ENCODE measurements around the gene OR5H14. TPM values are rescaled to one million over a fixed set of nuclear protein-coding genes. Genes with fewer than 3 reads are reported as not detected.

The OR5H14 gene
- total RNA-seq: not detected

DNA sequence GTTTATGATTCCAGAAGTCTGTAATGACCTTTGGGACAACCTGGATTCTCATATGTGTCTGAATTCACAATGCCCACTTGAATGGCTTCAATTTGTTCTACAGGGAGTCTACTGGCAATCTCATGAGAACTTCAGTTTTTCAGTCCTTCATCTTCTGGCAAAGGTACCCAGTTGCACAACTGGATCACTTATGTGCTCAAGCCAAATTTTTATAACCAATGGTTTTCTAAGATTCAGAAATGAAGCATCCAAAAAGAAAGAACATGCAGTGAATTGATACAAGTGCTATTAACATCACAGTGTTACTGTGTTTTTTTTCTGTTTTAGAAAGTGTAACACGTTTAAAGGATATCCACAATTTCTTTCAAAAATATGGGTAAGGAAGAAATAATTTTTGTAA is at the start of gene OR5H14:
OR5H14 (plus strand) TSS at position 301 of the 400 bp plus-strand sequence. CDS start 1,907 bp downstream, outside the sequence.
- no peaks in the 10 kb centered on the region for H3K9me3 ChIP-seq
- 78 to 79% methylated on average over 1 of the region's 1 CpG for WGBS, 2 donors
- H3K27ac ChIP-seq: no peak within 1 kb of the TSS
- no peak for TF ChIP-seq POLR2A (IDR thresholded peaks at IDR 0.05)
- TF ChIP-seq, protein P1, sequence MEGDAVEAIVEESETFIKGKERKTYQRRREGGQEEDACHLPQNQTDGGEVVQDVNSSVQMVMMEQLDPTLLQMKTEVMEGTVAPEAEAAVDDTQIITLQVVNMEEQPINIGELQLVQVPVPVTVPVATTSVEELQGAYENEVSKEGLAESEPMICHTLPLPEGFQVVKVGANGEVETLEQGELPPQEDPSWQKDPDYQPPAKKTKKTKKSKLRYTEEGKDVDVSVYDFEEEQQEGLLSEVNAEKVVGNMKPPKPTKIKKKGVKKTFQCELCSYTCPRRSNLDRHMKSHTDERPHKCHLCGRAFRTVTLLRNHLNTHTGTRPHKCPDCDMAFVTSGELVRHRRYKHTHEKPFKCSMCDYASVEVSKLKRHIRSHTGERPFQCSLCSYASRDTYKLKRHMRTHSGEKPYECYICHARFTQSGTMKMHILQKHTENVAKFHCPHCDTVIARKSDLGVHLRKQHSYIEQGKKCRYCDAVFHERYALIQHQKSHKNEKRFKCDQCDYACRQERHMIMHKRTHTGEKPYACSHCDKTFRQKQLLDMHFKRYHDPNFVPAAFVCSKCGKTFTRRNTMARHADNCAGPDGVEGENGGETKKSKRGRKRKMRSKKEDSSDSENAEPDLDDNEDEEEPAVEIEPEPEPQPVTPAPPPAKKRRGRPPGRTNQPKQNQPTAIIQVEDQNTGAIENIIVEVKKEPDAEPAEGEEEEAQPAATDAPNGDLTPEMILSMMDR (IDR thresholded peaks at IDR 0.05): no peak
- TF ChIP-seq EP300 (IDR thresholded peaks at IDR 0.05): no peak
- H3K4me1 ChIP-seq: no peaks in the 10 kb centered on the region
- no peak for DNase-seq (ENCODE audit: low spot score in 2 of 2)
- H3K36me3 ChIP-seq: no peaks in the 10 kb centered on the region
- no peaks in the 10 kb centered on the region for H3K27me3 ChIP-seq
- H3K4me3 ChIP-seq: no peak within 1 kb of the TSS

DNA sequence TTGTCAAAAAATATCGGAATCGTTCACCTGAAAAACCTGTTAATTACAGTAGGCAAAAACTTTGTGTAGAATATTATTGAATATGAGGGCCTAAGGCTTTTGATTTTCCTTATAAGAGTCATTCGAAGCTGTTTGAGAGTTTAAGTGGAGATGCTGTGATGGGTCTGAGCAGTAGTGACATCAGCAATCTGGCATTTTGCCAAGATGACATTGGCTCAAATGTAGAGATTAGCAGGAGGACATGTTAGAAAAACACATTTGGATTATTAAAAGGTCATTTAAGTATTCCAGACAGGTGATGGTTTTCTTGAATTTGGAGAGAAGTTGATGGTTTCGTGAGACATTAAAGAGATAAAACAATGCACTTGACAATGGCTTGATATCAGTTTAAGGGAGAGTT is 47.4 kb upstream of the OR5H14 start:
- H3K4me1 ChIP-seq: no peaks in the 10 kb centered on the region
- no peaks in the 10 kb centered on the region for H3K36me3 ChIP-seq
- peaks cover 0 to 5% (median 1%) of the 10 kb centered on the region in 4 donors for H3K9me3 ChIP-seq
- H3K4me3 ChIP-seq: no peak overlapping the region
- H3K27ac ChIP-seq: no peak overlapping the region
- no peak for DNase-seq (ENCODE audit: low spot score in 2 of 2)
- TF ChIP-seq EP300 (IDR thresholded peaks at IDR 0.05): no peak
- TF ChIP-seq, protein P1 (IDR thresholded peaks at IDR 0.05): no peak
- TF ChIP-seq POLR2A (IDR thresholded peaks at IDR 0.05): no peak
- 78 to 81% methylated on average over 4 of the region's 4 CpGs for WGBS, 2 donors
- no peaks in the 10 kb centered on the region for H3K27me3 ChIP-seq

DNA sequence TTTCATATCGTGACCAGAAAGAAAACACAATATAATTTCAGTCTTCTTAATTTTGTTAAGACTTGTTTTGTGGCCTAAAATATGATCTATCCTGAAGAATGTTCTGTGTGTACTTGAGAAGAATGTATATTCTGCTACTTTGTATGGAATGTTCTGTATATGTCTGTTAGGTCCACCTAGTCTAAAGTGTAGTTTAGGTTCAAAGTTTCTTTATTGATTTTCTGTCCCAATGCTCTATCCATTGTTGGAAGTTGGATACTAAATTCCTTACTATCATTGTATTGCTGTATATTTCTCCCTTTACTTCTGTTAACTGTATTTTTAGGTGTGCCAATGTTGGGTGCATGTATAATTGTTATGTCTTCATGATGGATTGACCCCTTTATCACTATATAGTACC is 39.1 kb upstream of the OR5H14 start:
- Histone ChIP-seq H3K4me1 (no peaks in the 10 kb centered on the region), H3K9me3 (peaks cover 0 to 25% (median 0%) of the 10 kb centered on the region in 4 donors), H3K27me3 (no peaks in the 10 kb centered on the region), H3K36me3 (no peaks in the 10 kb centered on the region), H3K4me3 (no peak overlapping the region), H3K27ac (no peak overlapping the region)
- WGBS, 2 donors: 42 to 51% methylated on average over 1 of the region's 1 CpG
- DNase-seq (ENCODE audit: low spot score in 2 of 2): no peak
- no peak for TF ChIP-seq EP300 (IDR thresholded peaks at IDR 0.05)
- no peak for TF ChIP-seq POLR2A (IDR thresholded peaks at IDR 0.05)
- TF ChIP-seq, protein P1 (IDR thresholded peaks at IDR 0.05): no peak

DNA sequence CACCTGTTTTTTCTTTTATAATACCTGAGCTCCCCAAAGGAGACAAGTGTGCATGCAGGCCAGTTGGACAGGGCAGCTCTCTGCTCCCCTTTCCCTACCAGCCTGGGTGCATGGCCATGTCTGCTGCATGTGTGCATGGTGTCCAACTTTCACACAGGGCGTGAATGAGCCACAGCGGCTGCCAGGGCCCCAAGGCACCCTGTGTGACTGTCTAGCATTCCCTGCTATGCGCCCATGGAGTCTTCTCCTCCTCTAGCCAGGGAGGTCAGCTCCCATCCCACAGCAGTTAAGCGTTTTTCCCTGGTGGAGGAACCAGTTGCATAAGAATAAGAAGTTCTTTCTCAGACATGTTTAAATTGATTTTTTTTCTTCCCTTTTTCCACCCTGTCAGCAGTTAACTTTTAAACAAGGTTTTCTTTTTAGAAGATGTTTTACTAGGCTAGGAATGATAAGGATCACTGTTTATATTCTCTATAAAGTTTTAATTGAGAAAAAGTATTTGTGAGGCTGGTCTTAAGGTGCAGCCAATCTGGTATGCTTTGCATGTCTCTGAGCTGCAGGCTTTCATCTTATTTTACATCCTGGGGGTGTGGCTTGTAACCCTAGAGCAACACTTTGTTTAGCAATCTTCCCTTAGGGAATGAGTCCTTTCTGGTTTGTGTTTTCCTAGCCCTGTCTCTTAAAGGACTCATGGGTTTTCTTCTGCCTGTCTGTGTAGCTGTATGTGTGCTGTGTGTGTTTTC is 37.3 kb upstream of the OR5H14 start:
- WGBS, 2 donors: 75 to 78% methylated on average over 4 of the region's 4 CpGs

DNA sequence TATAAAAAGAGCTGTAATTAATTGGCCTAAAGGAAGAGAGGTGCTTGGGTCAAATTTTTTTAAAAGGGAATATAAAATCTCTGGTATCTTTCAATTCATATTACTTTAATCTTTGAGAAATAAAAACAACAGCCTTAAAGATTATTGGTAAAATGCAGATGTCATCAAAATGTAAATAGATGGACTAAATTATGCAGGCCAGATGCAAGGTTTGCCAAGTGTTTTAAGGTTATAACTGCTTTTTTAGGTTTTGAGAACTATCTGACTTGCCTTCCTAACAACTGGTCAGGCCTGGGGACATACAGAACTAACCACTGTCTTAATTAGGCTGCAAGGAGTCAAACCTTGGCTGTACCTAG is 36.8 kb upstream of the OR5H14 start:
- H3K4me3 ChIP-seq: no peak overlapping the region
- no peaks in the 10 kb centered on the region for H3K27me3 ChIP-seq
- no peak for DNase-seq (ENCODE audit: low spot score in 2 of 2)
- H3K9me3 ChIP-seq: peaks cover 0 to 28% (median 0%) of the 10 kb centered on the region in 4 donors
- H3K27ac ChIP-seq: no peak overlapping the region
- H3K4me1 ChIP-seq: no peaks in the 10 kb centered on the region
- H3K36me3 ChIP-seq: no peaks in the 10 kb centered on the region
- TF ChIP-seq EP300 (IDR thresholded peaks at IDR 0.05): no peak
- no peak for TF ChIP-seq POLR2A (IDR thresholded peaks at IDR 0.05)
- TF ChIP-seq, protein P1 (IDR thresholded peaks at IDR 0.05): no peak

More for the DNA sequence above, 37.3 kb upstream of the OR5H14 start:
- no peaks in the 10 kb centered on the region for H3K27me3 ChIP-seq
- H3K4me1 ChIP-seq: no peaks in the 10 kb centered on the region
- H3K4me3 ChIP-seq: no peak overlapping the region
- no peaks in the 10 kb centered on the region for H3K36me3 ChIP-seq
- H3K27ac ChIP-seq: no peak overlapping the region
- H3K9me3 ChIP-seq: peaks cover 0 to 25% (median 0%) of the 10 kb centered on the region in 4 donors
- TF ChIP-seq POLR2A (IDR thresholded peaks at IDR 0.05): no peak
- no peak for TF ChIP-seq EP300 (IDR thresholded peaks at IDR 0.05)
- no peak for DNase-seq (ENCODE audit: low spot score in 2 of 2)
